HL-60/S4 treated with phorbol 12-myristate 13-acetate at 8.2 ng/mL for 4 days and 3 days (cell line): ENCODE data around the gene FAM107B.
"Not testable (repeated sequence)": the region's sequence is repeated elsewhere in the genome, so short reads cannot be mapped to it uniquely, and the experiment has no call there.

ENCODE experiments used
- in situ Hi-C: fragments of 300-500 bp; cut with MboI; formaldehyde crosslinking; loops from 2 replicates; pipeline ENCODE4 v1.15.0; 2022; ENCODE audit warnings: low sequenced_read_pairs

Gene FAM107B

DNA sequence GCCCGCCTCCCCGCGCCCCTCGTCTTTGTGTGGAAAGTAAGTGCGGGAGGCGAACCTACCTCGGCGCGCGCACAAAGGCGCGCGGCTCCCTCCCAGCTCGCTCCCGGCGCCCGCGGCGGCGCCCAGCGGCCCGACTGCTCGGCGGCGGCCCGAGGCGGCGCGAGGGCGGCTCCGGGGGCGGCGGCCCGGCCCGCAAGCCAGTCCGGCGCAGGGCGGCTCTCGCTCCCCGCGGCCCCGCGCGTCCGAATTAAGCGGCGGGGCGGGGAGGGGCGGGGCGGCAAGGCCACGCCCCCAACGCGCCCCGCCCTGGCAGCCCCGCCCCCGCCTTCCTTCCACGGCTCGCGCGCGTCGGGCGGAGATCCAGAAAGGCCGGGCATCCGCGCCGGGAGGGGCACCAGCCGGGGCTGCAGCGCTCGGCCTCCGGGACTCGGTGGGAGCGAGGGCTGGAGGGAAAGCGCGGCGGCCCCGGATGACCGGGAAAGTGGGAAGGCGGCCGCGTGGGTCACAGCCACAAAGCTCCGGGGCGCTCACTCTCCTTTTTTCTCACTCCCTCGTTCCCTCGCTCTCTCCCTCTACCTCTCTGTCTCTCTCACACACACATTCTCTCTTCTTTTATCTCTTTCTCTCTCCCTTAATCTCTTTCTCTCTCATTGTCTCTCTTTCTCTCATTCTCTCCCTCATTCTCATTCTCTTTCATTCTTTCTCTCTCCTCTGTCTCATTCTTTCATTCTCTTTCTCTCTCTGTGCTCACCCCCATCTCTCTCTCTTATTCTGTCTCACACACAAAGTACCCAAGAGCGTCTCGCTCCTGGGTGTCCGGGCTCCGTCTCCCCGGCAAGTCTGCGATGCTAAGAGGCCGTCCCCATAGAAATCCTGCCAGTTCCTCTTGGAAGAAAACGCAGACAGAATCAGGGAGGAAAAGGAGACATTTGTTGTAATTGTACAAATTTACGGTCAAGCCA is 170.2 kb downstream of the FAM107B start:
- in situ Hi-C loops, result no loop called here

DNA sequence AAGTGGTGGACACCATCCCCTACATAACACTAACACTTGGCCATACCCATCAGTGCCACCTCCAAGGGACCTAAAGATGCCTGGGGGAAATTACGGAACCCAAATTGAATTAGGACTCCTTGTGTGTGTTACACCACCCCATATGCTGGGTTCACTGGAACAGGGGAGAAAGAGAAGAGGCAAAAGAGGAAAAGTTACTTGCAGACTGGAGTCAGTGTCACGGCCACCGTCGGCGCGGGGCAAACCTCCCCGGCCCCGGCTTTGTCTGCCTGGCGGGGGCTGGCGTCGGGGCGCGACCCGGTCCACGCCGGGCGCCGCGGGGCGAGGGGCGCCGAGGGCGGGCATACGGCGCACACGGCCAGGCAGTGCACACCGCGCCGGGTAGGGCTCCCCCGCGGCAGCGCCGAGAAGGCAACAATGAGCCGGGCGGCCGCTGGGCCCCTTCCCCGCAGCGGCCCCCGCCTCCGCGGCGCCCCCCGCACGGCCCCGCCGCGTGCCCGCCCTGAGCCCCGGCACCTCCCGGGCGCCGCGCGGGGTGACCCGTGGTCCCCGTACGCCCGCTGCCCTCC is 171.1 kb downstream of the FAM107B start:
- in situ Hi-C loops, result no loop called here

DNA sequence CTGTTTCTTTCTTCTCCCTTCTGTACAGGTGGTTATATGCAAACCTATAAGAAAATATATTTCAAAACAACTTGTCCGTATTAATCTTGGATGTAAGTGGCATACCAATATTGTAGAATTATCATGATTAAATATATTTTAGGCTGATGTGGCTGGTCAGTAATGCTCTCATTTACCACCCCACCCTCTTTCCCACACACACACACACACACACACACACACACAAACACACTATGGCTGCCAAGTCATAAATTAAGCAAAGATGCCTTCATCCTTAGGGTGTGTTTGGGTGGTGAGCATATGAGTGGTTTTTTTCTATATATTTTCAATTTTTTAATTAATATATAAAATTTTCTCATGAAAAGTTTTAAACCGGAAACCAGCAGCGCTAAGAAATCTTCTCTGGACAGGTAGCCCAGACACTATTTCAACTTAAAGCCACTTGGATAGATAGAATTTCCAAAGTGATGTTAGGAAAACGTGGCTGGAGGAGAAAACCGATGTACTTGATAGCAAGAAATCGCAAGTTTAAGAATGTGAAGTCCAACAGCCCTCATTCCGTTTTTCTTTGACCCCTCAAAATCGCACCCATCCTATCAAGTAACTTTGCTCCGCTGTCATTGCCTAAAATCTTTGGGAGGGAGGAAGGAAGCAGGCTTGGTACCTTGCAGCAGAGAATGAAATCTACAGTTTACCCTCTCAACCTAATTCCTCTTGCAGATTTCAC is 171.7 kb downstream of the FAM107B start:
- in situ Hi-C loops, result no loop called here

DNA sequence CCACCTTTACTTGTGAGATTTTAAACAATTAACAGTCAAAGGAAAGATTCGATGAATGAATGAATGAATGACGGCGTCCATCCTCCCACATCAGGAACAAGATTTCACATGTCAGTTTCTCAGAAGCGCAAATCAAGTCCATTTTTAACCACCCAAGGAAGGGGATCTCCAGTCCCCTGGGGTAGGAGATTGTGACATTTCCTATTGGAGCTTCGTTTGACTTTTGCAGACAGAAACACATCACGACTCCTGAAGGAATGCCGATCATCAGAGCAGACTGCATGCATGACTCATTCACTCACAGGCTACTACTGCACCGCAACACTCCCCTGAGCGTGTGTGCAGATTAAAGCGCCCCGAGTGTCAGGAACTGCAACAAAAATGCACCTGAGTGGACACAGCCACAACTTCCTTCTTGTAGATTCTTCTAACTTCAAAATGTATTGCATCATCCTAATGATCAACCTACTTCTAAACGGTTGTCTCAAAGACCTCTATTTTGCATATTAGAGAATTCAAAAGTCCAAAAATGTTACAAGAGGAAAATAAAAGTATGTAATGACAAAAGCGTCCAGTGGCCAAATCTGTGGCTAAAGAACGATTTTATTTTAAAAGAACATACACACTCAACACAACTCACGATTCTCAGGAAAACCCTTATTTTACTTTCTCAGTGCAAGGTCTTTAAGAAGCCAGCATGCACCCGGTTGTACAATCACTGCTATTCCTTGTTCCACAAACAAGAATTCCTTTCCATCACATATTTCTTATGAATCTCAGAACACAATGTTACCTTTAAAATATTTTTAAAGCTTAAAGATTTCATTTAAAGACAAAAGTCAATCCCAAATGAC is 172.6 kb downstream of the FAM107B start:
- in situ Hi-C loops, result no loop called here

DNA sequence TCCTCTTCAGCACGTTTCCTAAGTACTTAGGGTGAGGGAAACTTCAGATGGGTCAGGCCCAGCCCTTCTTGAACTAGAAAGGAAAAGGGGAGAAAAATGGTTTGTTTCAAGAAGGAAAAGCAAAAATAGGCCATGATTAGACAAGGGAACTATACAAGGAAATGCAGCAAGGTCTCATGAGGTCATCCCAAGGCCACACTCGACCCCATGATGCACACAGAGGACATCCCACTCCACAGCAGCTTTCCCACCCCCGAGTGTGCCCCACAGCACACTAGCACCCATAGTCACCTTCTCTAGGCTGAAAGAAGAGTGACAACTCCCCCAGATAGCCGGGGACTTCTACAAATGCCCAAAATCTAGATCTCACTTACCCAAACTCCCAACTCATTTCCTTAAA is 173.4 kb downstream of the FAM107B start:
- in situ Hi-C loops, result no loop called here

DNA sequence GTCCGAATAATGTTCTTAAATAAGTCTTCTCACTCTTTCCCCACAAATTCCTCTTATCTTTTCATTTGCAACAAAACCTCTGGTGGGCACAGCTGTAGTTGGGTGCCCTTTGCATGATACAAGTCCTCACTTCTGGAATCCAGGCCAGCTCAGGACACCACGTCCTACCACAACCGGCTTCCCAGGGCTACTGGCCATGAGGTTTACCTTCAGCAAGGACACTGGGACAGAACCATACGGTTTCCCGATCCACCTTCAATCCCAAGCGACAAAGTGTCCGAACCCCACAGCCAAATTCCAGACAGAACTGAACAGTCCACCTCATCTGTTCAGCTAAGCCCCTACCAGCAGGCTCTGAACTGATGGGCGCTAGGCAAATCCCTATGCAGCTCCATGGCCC is 174.6 kb downstream of the FAM107B start:
- in situ Hi-C loops, result no loop called here

DNA sequence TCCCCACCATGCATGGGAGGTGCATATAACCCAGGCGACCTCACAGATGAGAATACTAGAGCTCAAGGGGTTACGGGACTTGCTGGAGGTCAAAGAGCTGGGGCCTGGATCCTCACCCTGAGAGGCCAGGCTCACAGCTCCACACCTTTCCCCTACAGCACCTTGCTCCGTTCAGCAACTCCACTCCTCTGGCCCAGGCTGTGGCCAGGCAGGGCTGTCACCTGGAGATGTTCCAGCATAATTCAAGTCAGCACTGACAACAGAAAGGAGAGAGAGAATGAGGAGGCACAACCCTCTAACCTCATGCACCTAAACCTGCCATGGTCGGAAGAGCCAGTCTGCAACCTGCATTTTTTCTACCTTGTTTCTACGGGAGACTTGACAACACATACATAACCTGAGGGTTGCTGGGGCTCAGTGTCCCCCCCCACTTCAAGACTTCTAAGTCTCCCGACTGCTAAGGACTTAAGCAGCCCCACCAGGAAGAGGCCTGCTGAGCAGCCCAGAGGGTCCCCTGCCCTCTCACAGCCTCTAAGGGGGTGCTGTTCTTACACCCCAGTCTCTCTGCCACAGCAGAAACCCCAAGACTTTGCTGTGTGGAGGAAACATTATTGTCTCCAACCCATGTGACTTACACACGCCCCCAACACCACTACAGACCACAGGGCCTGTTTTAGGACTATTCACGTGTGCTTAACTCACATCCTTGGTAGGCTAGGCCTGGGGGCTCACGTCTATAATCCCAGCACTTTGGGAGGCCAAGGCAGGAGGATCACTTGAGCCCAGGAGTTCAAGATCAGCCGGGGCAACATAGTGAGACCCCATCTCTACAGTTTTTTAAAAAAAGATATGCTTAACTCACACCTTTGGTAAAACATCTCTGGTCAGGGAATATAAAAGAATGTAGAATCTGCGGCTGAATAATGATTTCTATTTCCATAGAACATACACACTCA is 175.6 kb downstream of the FAM107B start:
- in situ Hi-C loops, result no loop called here

DNA sequence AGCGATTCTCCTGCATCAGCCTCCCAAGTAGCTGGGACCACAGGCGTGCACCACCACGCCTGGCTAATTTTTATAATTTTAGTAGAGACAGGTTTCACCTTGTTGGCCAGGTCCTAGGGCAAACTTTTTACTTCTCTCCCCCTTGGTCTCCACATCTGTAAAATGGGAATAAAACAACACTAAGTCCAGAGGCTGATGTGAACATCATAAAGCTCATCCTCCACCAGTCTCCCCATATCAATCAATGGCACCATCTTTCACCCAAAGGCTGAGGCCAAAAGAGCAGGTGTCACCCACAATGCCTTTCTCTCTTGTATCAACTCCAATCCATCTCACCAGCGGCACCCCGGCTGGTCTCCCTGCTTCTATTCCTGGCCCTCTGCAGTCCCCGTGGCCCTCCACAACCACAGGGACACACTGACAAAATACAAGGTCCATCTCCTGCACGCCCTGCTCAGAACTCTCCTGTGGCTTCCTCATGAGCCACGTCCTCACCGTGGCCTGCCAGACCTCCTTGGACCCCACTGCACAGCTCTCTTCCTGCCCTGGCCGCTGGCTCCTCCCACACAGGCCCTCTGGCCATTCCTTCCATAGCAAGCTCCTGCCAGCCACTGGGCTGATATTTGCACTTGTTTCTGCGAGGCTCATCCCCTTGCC is 179.0 kb downstream of the FAM107B start:
- in situ Hi-C loops, result no loop called here

DNA sequence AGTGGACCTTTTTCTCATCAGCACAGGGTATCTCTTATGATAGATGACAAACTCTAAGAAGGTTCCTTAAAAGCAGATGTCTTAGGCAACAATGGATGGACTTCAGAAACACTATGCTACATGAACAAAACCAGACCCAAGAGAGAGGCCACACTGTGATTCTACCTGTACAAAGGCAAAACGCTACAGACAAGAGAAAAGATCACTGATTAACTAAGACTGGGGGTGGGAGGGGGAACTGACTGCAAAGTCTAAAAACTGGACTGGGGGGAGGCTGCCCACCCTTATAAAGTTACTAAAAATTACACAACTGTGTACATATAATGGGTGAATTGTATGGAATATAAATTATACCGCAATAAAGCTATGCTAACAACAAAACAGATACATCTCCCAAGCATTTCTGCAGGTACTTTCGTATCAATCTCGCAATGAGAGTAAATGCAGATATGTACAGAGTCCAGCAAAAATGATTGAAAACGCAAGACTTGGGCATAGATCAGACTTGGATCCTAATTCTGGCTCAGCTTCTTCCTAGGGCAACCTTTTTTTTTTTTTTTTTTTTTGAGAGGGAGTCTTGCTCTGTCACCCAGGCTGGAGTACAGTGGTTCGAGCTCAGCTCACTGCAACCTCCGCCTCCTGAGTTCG is 179.7 kb downstream of the FAM107B start:
- in situ Hi-C loops, result no loop called here

DNA sequence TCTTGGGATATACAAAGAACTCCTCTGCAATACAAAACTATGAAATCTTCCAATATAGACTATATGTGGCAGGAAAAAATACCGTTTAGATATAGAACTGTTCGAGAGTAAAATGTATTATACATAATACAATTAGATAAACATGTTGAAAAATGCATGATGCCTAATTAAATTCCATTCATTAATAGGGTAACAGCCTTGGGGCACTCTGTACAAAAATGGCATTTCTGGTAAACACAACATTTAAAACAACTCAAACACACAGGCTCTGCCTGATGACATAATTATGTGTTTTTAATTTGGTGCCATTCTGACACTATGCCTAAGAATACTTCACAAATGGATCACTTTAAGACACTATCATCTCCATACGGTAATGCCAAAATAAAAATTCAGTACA is 180.9 kb downstream of the FAM107B start:
- in situ Hi-C loops, result no loop called here

DNA sequence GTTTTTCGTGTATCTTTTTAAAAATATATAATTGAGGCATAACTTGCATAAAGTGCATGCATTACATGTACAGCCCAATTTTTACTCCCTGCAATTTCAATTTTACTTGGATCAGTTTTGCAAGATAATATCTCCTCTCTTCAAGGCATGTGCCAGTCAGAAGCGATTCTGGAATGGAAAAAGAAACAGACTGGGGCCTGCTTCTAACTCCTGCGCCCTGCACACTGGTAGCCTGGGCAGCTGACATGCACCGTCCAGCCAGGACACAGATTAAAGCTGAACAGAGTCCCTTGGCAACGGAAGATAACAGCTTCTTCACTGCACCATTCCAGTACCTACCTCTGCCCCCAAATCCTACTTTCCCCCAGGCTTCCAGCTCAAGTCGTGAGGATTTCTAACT is 182.1 kb downstream of the FAM107B start:
- in situ Hi-C loops, result no loop called here

DNA sequence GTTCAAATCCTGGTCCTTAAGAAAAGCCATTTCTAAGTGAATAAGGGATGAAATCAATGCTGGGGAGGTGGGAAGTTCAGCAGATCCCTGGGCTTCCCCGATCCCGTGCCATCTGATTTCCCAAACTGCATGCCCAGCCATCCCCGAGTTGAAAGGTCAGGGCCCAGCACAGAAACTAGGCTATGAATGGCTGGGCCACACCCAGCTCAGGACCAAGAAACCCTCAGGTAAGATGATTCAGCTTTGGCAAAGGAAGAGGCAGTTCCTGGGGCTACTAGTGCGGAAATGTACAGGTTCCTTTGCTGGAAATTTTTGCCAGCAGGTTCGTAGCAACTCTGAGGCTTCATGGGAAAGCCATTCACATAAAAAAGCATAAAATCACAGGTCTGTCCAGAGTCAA is 182.7 kb downstream of the FAM107B start:
- in situ Hi-C loops, result no loop called here

DNA sequence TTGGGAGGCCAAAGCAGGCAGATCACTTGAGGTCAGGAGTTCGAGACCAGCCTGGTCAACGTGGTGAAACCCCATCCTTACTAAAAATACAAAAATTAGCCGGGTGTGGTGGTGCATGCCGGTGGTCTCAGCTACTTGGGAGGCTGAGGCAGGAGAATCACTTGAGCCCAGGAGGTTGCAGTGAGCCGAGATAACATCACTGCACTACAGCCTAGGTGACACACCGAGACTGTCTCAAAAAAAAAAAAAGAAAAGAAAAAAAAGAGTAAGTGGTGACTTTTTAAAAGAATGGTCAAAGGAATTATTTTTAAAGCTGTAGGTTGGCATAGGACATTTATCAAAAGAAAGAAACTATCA is 185.8 kb downstream of the FAM107B start:
- in situ Hi-C loops, result not testable (repeated sequence)

DNA sequence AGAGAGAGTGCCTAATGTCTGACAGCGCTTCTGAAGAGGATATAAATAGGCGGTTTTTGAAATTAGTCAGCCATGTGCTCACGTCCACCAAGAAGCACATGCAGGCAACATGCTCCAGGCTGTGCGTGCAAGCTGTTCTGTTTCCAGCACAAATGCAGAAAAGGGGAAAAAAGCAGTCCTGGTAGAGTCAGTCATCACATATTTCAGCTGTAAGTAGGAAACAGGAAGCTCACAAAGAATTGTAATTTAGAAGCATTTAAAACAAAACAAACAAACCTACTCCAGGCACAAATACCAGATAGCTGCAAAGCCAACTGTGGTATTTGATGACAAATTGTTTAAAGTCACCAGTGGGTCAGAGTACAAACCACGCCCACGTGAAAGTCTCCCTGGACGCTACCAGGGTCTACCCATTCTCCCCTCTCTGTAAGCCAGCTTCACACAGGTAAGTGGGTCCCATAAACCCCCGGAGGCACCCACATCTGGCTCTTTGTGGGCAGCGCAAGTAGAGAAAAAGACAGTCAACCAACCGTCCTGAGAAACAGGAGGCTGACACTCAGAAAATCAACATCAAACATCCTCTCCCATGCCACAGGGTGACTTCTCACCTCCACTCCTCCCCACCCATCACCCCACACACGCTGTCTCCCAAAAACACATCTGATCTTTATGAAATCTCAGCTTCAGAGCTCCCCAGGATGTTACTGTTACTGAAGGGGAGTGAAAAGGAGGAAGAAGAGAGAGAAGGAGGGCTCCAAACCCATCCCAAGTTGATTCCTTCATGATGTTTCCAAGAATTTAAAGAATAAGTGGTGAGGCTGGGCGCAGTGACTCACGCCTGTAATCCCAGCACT is 186.4 kb downstream of the FAM107B start:
- in situ Hi-C loops, result no loop called here

DNA sequence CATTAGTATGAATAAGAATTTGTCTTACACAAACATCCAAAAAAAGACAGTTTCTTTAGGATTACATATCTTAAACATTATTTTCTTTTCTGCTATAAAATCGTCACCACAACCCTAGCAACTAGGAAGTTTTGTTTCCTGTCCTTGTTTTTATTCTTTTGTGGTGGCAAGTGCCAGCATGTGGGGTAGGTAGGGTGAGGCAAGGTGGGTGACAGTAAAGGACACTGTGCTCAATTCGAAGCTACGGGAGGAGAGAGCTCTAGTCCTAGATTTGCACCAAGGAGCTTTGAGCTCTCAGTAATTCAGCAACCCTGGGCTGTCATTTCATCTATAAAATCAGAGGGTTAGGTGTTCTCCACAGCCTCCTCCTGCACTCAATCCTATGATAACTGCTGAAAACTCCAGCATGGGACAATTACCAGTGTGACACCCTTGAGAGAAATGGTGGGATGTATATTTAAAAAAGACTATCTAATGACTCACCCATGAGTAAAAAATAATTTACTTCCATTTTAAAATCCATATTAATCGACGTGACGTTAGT is 187.1 kb downstream of the FAM107B start:
- in situ Hi-C loops, result no loop called here

DNA sequence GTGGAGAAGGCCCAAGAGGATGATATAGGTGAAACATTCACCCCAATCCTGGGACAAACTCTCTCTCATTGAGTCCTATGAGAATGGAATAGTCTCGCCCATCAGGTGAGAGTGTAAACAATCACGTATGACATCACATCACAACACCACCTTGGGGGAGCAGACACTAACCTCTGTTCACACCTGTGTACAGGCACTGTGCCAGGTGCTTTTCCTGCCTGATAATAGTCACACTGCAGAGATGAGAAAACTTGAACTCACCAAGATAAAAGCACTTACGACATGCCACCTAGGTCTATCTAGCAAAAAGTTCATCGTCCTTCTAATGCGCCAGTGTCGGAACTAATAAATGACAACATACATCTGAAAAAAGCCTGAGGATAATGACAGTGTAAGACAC is 187.8 kb downstream of the FAM107B start:
- in situ Hi-C loops, result no loop called here

DNA sequence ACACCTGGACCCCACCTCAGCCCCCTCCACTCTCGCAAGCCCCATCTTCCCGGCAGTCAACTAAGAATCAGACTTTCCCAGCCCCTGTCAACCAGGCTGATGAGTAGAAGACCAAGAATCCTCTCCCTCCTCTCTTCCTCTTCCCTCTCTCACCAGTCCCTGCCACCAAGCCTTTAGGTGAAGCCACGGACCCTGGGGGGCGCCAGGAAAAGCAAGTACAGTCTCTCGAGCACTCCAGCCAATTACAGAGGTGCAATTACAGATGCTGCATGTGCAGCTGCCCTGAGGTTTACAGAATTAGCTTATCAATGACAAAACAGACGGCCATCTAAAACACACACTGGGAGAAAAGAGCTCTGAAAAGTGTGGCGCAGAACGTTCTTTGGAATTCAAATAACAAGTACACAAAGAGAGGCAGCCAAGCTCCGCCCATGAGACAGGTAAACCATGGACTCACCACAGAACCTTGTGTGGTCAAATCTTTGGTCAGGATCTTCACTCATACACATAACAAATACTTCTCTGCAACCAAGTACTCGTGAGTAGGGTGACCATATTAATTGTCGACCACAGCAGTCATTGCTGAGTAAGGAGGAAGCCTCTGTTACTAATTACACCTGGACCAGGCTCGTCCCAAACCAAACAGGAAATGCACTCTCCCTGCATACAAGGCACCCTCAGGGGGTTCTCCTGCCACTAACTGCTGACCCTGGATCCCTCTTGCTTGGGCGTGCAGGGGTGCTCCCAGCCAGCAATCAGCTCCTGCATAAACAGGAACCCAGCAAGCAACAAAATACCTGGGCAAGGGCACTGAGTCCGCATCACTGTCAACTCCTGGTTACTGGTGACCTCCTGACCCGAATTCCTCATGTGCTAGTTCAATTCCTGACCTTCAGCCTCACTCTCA is 189.2 kb downstream of the FAM107B start:
- in situ Hi-C loops, result no loop called here
